Activated CD8-positive, alpha-beta T cell treated with anti-CD3 and anti-CD28 coated beads for 36 hours (primary cell): ENCODE data around the gene VWA1. TPM values are rescaled to one million over a fixed set of nuclear protein-coding genes. Genes with fewer than 3 reads are reported as not detected.

Experiments
- ATAC-seq: fragments of 200-7000 bp; cut with Tn5 transposase; one replicate; pipeline ENCODE4 v1.10.0; 2021; ENCODE audit warnings: mild to moderate bottlenecking, moderate library complexity
- CTCF ChIA-PET: fragments of 350-600 bp; sonication (Branson Sonifier 250); formaldehyde crosslinking; loops from one replicate; lab custom pipeline; 2021; ENCODE audit warnings: antibody characterized with exemption; lab: Charles Lee
- POLR2A ChIA-PET: fragments of 350-600 bp; sonication (Branson Sonifier 250); formaldehyde crosslinking; loops from one replicate; lab custom pipeline; 2021; ENCODE audit warnings: antibody characterized with exemption; lab: Charles Lee
- DNase-seq: peaks from one replicate; pipeline ENCODE4 v3.0.0-alpha.2; 2020
- H3K27ac Mint-ChIP-seq: one replicate; pipeline ENCODE4 v1.8.0; 2021; ENCODE audit warnings: mild to moderate bottlenecking, mixed read lengths
- H3K27me3 Mint-ChIP-seq: one replicate; pipeline ENCODE4 v1.8.0; 2021; ENCODE audit warnings: mixed read lengths
- H3K36me3 Mint-ChIP-seq: one replicate; pipeline ENCODE4 v1.8.0; 2021; ENCODE audit warnings: low read depth, mixed read lengths
- H3K4me1 Mint-ChIP-seq: one replicate; pipeline ENCODE4 v1.8.0; 2021; ENCODE audit warnings: low read depth, mixed read lengths
- H3K4me3 Mint-ChIP-seq: one replicate; pipeline ENCODE4 v1.8.0; 2021; ENCODE audit warnings: mild to moderate bottlenecking, moderate library complexity, mixed read lengths
- H3K9me3 Mint-ChIP-seq: one replicate; pipeline ENCODE4 v1.8.0; 2021; ENCODE audit warnings: mixed read lengths
- CTCF ChIP-seq: fragments of 200-600 bp; IDR thresholded peaks from one replicate; pipeline ENCODE4 v1.8.0; 2022; ENCODE audit warnings: antibody characterized with exemption, mild to moderate bottlenecking
- intact Hi-C: fragments of 100-400 bp; cut with micrococcal nuclease; formaldehyde crosslinking; loops from one replicate; pipeline ENCODE4 v1.10.0; 2022
- total RNA-seq, 2 experiments: library from RNA; stranded (reverse); gene quantifications; one replicate each; pipeline ENCODE4 v1.2.3, GENCODE V29; 2021

Gene VWA1
- total RNA-seq, result under 1 TPM; 0.72 to 0.97 TPM

GRCh38 chr1:1435106-1435903 is at the start of gene VWA1:
Gene VWA1, plus strand, starts transcription at chr1:1435690. Its CDS starts 59 bp downstream, at chr1:1435749.
- peak; percentile 68 for ATAC-seq
- Mint-ChIP-seq H3K4me3 (peak within 1 kb of the TSS; percentile 57), H3K36me3 (no peaks in the 10 kb centered on the region), H3K27ac (no peak within 1 kb of the TSS), H3K4me1 (peaks cover 10% of the 10 kb centered on the region), H3K27me3 (peaks cover 21% of the 10 kb centered on the region), H3K9me3 (no peaks in the 10 kb centered on the region)
- ChIA-PET POLR2A (interaction anchor here (2.8 kb wide), 1 partner anchor 35 kb away, joined by 8 read pairs; the partner anchor contains the start of gene CCNL2), CTCF (no interaction called here)
- no peak for TF ChIP-seq CTCF
- peak; percentile 71 for DNase-seq
- intact Hi-C loops, result no loop called here

DNA sequence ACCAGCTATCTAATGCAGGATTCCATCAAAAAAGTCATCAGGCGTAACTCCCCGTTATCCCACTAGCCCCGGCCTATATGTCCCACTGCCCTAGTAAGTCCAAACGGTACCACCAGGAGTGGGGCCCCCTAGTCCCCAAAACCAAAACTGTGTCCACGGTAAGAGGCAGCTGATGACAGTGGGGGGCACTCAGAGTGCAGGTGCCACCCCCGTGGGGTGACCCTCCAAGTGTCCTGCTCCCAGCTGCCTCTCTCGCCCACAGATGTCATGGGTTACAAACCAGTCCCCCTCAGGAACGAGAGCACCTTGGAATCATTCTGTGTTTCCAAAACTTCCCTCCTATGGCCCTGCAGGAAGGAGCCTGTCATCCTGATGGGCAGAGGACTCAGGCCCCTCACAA is 49.6 kb upstream of the VWA1 start:
- ChIA-PET POLR2A (interaction anchor here (0.7 to 5.3 kb wide), 4 partner anchors 10 to 238 kb away, joined by 3 to 48 read pairs (median 6); partner anchors contain the start of genes AURKAIP1 and CCNL2), CTCF (no interaction called here)
- no peaks in the 10 kb centered on the region for H3K9me3 Mint-ChIP-seq
- no peak for ATAC-seq
- TF ChIP-seq CTCF, result no peak
- no peak overlapping the region for H3K27ac Mint-ChIP-seq
- H3K4me3 Mint-ChIP-seq, result no peak overlapping the region
- H3K36me3 Mint-ChIP-seq, result peaks cover 44% of the 10 kb centered on the region
- intact Hi-C loops, result no loop called here
- no peaks in the 10 kb centered on the region for H3K4me1 Mint-ChIP-seq
- no peak for DNase-seq
- H3K27me3 Mint-ChIP-seq, result no peaks in the 10 kb centered on the region

DNA sequence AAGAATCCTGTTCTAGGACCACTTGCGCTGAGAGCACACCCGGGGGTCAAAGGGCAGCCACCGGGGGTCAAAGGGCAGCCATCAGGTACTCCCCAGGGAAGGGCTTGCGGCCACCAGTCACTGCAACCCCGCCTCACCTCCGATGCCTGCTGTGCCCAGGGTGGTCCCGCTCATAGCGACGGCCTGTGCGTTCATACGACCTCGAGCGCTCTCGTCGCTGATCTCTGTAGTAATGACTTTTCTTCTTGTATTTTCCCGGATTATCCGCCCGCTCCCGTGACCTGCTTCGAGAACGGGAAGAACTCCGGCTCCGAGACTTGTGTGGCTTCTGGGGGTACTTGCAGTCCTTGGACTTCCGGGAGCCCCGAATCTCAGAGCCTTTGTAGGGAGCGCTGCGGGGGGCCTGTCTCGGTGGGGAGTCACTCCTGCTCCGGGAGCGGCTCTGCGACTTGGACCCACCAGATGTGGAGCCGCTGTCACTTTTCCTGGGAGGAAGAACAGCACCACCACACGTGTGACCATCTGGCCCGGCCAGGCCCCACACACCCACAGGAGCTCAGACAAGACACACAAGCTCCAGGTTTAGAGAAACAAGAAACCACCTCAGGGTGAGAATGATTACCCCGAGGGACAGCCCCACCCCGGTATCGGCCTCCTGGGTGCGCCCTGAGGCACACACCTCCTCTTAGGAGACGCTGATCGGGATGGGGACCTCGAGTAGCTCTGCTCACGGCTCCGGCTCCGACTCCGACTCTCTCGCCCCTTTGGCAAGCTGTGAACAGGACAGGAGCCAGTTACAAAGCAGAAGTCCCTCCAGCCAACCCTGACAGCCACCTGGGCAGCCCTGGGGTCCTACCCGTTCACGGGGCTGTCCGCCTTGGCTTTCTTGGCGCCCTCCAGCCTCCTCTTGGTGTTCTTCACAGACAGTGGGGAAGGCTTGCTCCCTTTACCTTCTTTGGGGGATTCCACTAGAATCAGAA is 48.1 kb upstream of the VWA1 start:
- intact Hi-C loops, result no loop called here
- ATAC-seq, result no peak
- no peak for TF ChIP-seq CTCF
- ChIA-PET POLR2A (interaction anchor here (0.6 to 5.3 kb wide), 3 partner anchors 9 to 838 kb away, joined by 3 to 48 read pairs (median 8); partner anchors contain the start of gene CCNL2), CTCF (interaction anchor here (1.3 to 1.7 kb wide), 2 partner anchors 15 to 16 kb away, joined by 4 to 9 read pairs; no protein-coding TSS in a partner anchor)
- peaks cover 55% of the 10 kb centered on the region for H3K36me3 Mint-ChIP-seq
- DNase-seq, result no peak
- H3K27ac Mint-ChIP-seq, result no peak overlapping the region
- no peak overlapping the region for H3K4me3 Mint-ChIP-seq
- no peaks in the 10 kb centered on the region for H3K9me3 Mint-ChIP-seq
- H3K27me3 Mint-ChIP-seq, result no peaks in the 10 kb centered on the region
- H3K4me1 Mint-ChIP-seq, result peaks cover under 1% of the 10 kb centered on the region

DNA sequence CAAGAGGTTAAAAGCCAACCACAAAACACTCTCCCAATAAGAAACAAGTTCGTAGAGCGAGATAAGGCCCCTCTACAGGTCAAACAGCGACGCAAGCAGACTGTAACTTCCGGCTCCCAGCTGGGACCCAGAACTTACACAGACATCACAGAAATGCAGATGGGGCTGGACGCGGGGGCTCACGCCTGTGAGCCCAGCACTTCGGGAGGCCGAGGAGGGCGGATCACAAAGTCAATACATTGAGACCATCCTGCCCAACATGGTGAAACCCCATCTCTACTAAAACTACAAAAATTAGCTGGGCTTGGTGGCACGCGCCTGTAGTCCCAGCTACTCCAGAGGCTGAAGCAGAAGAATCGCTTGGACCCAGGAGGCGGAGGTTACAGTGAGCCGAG is 47.4 kb upstream of the VWA1 start:
- no peak for TF ChIP-seq CTCF
- no peaks in the 10 kb centered on the region for H3K27me3 Mint-ChIP-seq
- H3K9me3 Mint-ChIP-seq, result no peaks in the 10 kb centered on the region
- H3K36me3 Mint-ChIP-seq, result peaks cover 61% of the 10 kb centered on the region
- intact Hi-C loops, result no loop called here
- ATAC-seq, result no peak
- peaks cover 2% of the 10 kb centered on the region for H3K4me1 Mint-ChIP-seq
- no peak overlapping the region for H3K27ac Mint-ChIP-seq
- no peak overlapping the region for H3K4me3 Mint-ChIP-seq
- ChIA-PET CTCF (interaction anchor here (1.3 to 1.7 kb wide), 2 partner anchors 14 to 16 kb away, joined by 4 to 9 read pairs; no protein-coding TSS in a partner anchor), POLR2A (interaction anchor here (0.6 to 5.3 kb wide), 2 partner anchors 12 to 838 kb away, joined by 3 to 48 read pairs; partner anchors contain the start of gene CCNL2)
- no peak for DNase-seq
